HG03575 (cell line): ENCODE results near the gene ACTN4.

Experiments
- ATAC-seq: cut with Tn5 transposase; IDR thresholded peaks from one replicate; pipeline ENCODE4 v1.9.1; 2021; ENCODE audit not compliant: unreplicated experiment, insufficient number of reproducible peaks, low FRiP score; ENCODE audit errors: extremely low read depth

Gene ACTN4

GRCh38 chr19:38657633-38658222, 10.3 kb downstream of the ACTN4 start:
- no peak for ATAC-seq

- no peak for ATAC-seq
Observed at GRCh38 chr19:38658462-38659306, 11.2 kb downstream of the ACTN4 start.

- ATAC-seq, result no peak
Observed at GRCh38 chr19:38660724-38661123, 13.3 kb downstream of the ACTN4 start.

GRCh38 chr19:38661136-38661535, 13.7 kb downstream of the ACTN4 start:
- no peak for ATAC-seq

- no peak for ATAC-seq
Observed at GRCh38 chr19:38661996-38662395, 14.5 kb downstream of the ACTN4 start.

GRCh38 chr19:38662537-38663155, 15.2 kb downstream of the ACTN4 start:
- no peak for ATAC-seq

- ATAC-seq, result no peak
Observed at GRCh38 chr19:38663156-38663651, 15.8 kb downstream of the ACTN4 start.

GRCh38 chr19:38663957-38664502, 16.6 kb downstream of the ACTN4 start:
- no peak for ATAC-seq

- ATAC-seq, result no peak
Observed at GRCh38 chr19:38664503-38665211, 17.2 kb downstream of the ACTN4 start.

GRCh38 chr19:38665219-38665931, 17.9 kb downstream of the ACTN4 start:
- no peak for ATAC-seq

GRCh38 chr19:38665950-38666662, 18.7 kb downstream of the ACTN4 start:
- ATAC-seq, result no peak

GRCh38 chr19:38666663-38667511, 19.4 kb downstream of the ACTN4 start:
- ATAC-seq, result no peak

- no peak for ATAC-seq
Observed at GRCh38 chr19:38667661-38668171, 20.3 kb downstream of the ACTN4 start.

GRCh38 chr19:38669552-38669951, 22.1 kb downstream of the ACTN4 start:
- ATAC-seq, result no peak

GRCh38 chr19:38670921-38671398, 23.5 kb downstream of the ACTN4 start:
- ATAC-seq, result no peak

GRCh38 chr19:38671654-38672053, 24.2 kb downstream of the ACTN4 start:
- ATAC-seq, result no peak

- ATAC-seq, result no peak
Observed at GRCh38 chr19:38673030-38673429, 25.6 kb downstream of the ACTN4 start.
